Retinal pigment epithelial cell (primary cell): Measurements from ENCODE around the gene LMF2.

ENCODE experiments used
- DNase-seq: peaks from one replicate; pipeline ENCODE4 v3.0.0-alpha.2; 2010; ENCODE audit warnings: low read depth
- H3K4me3 ChIP-seq: 2 replicates; pipeline ENCODE4 v1.5.1; 2011; ENCODE audit warnings: mild to moderate bottlenecking, low read length, control low read depth, moderate library complexity
- TF ChIP-seq, protein P1 (sequence below): conservative IDR thresholded peaks from 2 replicates; pipeline ENCODE4 v1.5.1; 2011; ENCODE audit warnings: low read depth, low read length, control low read depth, inconsistent platforms

LMF2 gene

DNA sequence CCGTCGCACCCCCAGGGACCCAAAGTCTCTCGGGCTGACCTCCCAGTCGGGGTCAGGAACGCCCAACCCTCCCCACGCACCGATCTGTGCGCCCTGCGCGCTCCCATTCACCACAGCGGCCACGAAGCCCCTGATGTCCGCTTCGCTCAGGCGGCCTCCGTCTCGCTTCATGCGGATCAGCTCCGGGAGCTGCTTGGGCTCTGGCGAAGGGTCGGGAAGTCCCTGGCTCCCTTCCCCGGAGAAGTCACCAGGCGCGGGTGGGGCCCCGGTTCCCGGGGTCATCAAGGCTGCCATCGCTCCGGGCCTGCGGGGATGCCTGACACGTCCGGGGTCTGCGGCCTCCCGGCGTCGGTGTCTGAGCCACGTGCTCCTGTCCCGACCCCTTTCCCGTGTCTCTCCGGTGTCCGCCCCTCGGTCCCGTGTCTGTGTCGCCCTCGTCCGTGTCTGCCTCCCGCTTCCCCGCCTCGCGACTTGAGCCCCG lies 22.0 kb upstream of the LMF2 start:
- DNase-seq, result no peak
- TF ChIP-seq, protein P1, sequence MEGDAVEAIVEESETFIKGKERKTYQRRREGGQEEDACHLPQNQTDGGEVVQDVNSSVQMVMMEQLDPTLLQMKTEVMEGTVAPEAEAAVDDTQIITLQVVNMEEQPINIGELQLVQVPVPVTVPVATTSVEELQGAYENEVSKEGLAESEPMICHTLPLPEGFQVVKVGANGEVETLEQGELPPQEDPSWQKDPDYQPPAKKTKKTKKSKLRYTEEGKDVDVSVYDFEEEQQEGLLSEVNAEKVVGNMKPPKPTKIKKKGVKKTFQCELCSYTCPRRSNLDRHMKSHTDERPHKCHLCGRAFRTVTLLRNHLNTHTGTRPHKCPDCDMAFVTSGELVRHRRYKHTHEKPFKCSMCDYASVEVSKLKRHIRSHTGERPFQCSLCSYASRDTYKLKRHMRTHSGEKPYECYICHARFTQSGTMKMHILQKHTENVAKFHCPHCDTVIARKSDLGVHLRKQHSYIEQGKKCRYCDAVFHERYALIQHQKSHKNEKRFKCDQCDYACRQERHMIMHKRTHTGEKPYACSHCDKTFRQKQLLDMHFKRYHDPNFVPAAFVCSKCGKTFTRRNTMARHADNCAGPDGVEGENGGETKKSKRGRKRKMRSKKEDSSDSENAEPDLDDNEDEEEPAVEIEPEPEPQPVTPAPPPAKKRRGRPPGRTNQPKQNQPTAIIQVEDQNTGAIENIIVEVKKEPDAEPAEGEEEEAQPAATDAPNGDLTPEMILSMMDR, result no peak

DNA sequence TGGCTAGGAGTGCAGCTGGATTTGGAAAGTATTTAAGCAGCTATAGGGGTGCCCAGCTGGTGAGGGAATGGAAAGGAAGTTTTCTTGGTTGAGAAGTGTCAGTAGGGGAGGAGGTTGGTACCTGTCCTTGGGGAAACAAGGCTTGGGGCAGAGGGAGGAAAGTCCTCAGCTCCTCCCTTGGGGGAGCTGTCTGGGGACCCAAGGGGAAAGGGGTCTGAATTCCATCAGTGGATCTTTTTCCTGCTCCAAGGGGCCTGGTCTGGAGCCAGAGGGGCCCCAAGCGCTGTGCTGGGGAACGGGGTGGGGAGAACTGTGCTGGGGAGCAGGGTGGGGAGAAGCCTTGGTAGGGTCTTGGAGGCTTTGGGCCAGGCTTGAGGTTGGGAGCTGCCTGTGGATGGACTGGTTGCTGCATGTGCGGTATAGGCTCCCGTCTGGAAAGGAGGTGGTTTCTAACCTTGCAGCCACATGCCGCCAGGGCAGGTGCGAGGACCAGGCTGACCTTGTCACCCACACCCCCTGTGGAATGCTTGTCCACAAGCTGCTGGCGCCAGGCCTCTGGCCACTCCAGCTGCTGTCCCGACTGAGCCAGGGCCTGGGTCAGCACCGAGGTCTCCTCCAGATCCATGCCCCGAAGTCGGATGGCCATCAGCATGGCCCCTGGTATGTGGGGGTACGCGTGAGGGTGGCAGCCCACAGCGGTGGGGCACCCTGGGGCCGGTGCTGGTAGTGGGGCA lies 21.3 kb upstream of the LMF2 start:
- DNase-seq, result no peak
- TF ChIP-seq, protein P1, result no peak
- H3K4me3 ChIP-seq, result no peak overlapping the region

More for the DNA sequence above, 22.0 kb upstream of the LMF2 start:
- H3K4me3 ChIP-seq, result no peak overlapping the region

DNA sequence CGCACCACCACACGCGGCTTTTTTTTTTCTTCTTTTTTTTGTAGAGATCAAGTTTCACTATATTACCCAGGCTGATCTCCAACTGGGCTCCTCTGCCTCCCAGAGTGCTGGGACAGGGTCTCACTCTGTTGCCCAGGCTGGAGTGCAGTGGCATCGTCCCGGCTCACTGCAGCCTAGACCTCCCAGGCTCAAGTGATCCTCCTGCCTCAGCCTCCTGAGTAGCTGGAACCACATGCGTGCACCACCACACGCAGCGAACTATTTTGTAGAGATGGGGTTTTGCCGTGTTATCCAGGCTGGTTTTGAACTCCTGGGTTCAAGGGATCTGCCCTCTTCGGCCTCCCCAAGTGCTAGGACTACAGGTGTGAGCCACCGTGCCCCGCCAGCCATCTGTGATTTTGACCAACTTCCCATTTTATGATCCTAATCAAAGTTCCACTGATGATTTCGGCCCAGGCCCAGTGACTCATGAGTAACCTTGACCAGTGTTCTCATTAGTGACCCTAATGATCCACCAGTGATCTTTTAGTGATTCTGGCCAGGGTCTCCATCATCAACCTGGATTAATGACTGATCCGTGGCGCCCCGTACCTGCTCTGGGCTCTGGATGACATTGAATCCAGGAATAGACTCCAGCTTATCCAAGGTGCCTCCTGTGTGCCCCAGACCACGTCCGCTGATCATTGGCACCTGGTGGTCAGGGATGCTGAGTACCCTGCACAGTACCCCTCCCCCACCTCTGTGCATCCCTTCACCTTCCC lies 20.6 kb upstream of the LMF2 start:
- no peak overlapping the region for H3K4me3 ChIP-seq
- TF ChIP-seq, protein P1, result no peak
- DNase-seq, result no peak

DNA sequence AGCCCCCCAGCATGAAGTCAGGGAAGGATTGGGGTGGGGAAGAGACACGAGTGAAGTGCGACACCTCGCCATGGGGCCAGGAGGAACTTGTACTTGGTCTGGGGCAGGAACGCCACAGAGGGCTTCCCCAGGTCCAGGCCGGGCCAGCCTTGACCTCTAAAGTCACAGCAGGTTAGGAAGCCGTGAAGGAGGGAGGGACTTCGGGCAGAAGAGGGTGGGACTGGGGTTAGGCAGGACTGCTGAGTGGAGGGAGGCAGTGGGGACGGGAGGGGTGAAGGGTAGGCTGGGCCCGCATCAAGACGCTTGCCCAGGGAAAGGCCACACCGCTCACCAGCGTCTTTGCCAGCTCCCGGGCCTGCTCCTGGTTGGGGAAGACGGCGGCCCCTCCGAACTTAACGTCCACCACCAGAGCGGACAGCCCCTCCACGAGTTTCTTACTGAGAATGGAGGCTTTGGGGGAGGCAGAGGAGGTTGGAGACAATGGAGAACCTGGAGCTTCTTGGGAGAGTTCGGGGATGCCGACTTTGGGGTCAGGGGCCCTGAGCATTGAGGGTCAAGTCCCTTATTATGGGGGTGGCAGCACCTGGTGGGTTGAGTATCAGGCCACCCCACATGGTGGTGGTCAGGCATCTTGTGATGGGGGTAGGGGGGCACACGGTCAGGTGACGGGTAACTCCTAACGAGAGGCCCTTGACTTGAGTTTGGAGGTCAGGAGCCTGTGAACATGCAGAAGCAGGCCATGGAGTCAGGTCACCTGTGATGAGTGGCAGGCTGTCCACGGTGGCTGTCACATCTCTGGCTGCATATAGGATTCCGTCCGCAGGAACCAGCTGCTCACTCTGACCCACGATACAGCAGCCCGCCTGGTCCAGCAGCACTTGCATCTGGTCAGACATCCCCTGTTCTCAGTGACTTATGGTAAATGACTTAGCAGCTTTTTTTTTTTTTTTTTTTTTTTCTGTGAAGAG lies 19.6 kb upstream of the LMF2 start:
- peak overlapping the region; percentile 32 for H3K4me3 ChIP-seq
- TF ChIP-seq, protein P1, result no peak
- DNase-seq, result no peak

DNA sequence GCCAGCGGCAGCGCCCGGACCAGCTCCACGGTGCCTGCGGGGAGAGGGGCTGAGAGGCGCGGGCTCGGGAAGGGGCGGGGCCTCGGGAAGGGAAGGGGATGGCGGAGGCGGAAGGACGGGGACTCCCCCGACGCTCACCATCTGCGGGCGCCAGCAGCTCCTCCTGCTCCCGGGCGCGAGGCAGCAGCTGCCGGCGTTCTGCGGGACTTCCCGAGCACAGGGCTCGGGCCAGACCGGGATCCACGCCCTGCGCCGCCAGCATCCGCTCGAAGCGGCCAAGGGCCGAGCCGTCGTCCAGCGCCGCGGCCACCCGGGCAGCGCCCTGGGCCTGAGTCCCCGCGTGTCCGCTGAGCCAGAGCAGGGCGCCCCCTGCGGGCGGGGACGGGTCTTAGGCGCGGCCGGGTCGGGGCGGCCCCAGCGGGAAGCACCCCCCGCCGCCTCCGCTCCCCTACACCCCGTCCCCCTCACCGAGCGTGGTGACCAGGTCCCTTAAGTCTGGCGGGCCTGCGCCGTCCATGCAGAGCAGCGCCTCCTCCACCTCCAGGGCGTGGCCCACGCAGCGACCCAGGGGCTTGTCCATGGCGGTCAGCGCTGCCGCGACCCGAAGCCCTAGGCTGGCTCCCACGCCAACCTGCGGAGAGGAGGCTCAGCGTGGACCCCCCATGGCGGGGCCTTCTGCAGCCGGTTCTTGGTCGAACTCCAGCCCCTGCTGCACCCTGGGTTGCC lies 18.8 kb upstream of the LMF2 start:
- H3K4me3 ChIP-seq, result peak overlapping the region; percentile 63
- TF ChIP-seq, protein P1, result peak; percentile 37
- DNase-seq, result no peak

DNA sequence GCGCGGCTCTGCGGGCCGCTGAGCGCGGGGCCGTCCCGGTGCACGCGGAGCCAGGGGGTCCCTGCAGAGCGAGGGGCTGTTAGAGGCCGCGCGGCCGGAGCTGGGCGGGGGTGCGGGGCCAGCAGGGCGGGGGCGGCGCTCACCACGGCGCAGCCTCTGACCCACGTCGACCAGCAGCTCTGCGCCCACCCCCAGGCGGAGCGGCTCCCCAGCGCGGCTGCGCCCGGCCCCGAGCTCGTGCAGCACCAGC lies 18.3 kb upstream of the LMF2 start:
- TF ChIP-seq, protein P1, result no peak
- H3K4me3 ChIP-seq, result peak overlapping the region; percentile 63
- DNase-seq, result no peak
